WTC11 (cell line): ENCODE measurements around the gene SNX11. TPM values are rescaled to one million over a fixed set of nuclear protein-coding genes. Genes with fewer than 3 reads are reported as not detected.

Source experiments
- AR ChIP-seq: fragments of 250-450 bp; sonication (Bioruptor Pico); IDR thresholded peaks from 2 replicates; pipeline ENCODE4 v1.9.0; 2021; ENCODE audit warnings: mild to moderate bottlenecking
- ARID4B ChIP-seq: sonication (generic); formaldehyde crosslinking; IDR thresholded peaks from 2 replicates; pipeline ENCODE4 v1.8.0; 2023; ENCODE audit warnings: missing genetic modification reagents, mild to moderate bottlenecking, borderline replicate concordance
- CDX4 ChIP-seq: fragments of 250-450 bp; sonication (Bioruptor Pico); IDR thresholded peaks from 2 replicates; pipeline ENCODE4 v1.9.0; 2021; ENCODE audit warnings: moderate library complexity, mild to moderate bottlenecking, inconsistent platforms, borderline replicate concordance
- CREM ChIP-seq: sonication (generic); formaldehyde crosslinking; IDR thresholded peaks from 2 replicates; pipeline ENCODE4 v1.8.1; 2022; ENCODE audit warnings: mild to moderate bottlenecking, missing genetic modification reagents, moderate library complexity
- GABPB1 ChIP-seq: sonication (generic); formaldehyde crosslinking; IDR thresholded peaks from 2 replicates; pipeline ENCODE4 v1.8.1; 2023; ENCODE audit warnings: mild to moderate bottlenecking, missing genetic modification reagents
- NFYB ChIP-seq: sonication (generic); formaldehyde crosslinking; conservative IDR thresholded peaks from 2 replicates; pipeline ENCODE4 v1.8.0; 2022; ENCODE audit warnings: low read depth, missing genetic modification reagents
- NR1H2 ChIP-seq: sonication (generic); formaldehyde crosslinking; IDR thresholded peaks from 2 replicates; pipeline ENCODE4 v1.9.0; 2021; ENCODE audit warnings: mild to moderate bottlenecking, moderate library complexity, missing genetic modification reagents
- NR2C2 ChIP-seq: sonication (generic); formaldehyde crosslinking; IDR thresholded peaks from 2 replicates; pipeline ENCODE4 v1.8.0; 2022; ENCODE audit warnings: mild to moderate bottlenecking, missing genetic modification reagents
- PREB ChIP-seq: sonication (generic); formaldehyde crosslinking; IDR thresholded peaks from 2 replicates; pipeline ENCODE4 v1.8.1; 2022; ENCODE audit warnings: mild to moderate bottlenecking, missing genetic modification reagents, moderate library complexity, borderline replicate concordance
- PRRX2 ChIP-seq: fragments of 250-450 bp; sonication (Bioruptor Pico); IDR thresholded peaks from 2 replicates; pipeline ENCODE4 v1.8.0; 2021; ENCODE audit warnings: mild to moderate bottlenecking
- SMAD4 ChIP-seq: sonication (generic); formaldehyde crosslinking; IDR thresholded peaks from 2 replicates; pipeline ENCODE4 v1.8.0; 2022; ENCODE audit warnings: mild to moderate bottlenecking, missing genetic modification reagents
- STAT6 ChIP-seq: sonication (generic); formaldehyde crosslinking; conservative IDR thresholded peaks from 2 replicates; pipeline ENCODE4 v1.8.1; 2023; ENCODE audit warnings: mild to moderate bottlenecking, low read depth, missing genetic modification reagents, moderate library complexity
- ZBTB43 ChIP-seq: sonication (generic); formaldehyde crosslinking; IDR thresholded peaks from 2 replicates; pipeline ENCODE4 v1.8.1; 2023; ENCODE audit warnings: mild to moderate bottlenecking, missing genetic modification reagents
- ZNF121 ChIP-seq: sonication (generic); formaldehyde crosslinking; IDR thresholded peaks from 2 replicates; pipeline ENCODE4 v1.8.0; 2023; ENCODE audit warnings: missing genetic modification reagents
- ZNF138 ChIP-seq: sonication (generic); formaldehyde crosslinking; conservative IDR thresholded peaks from 2 replicates; pipeline ENCODE4 v1.8.1; 2022; ENCODE audit warnings: mild to moderate bottlenecking, moderate library complexity, missing genetic modification reagents
- ZNF219 ChIP-seq: sonication (generic); formaldehyde crosslinking; IDR thresholded peaks from 2 replicates; pipeline ENCODE4 v1.8.0; 2023; ENCODE audit warnings: missing genetic modification reagents, mild to moderate bottlenecking, borderline replicate concordance
- ZNF317 ChIP-seq: sonication (generic); formaldehyde crosslinking; IDR thresholded peaks from 2 replicates; pipeline ENCODE4 v1.8.1; 2023; ENCODE audit warnings: low read depth, mild to moderate bottlenecking, moderate library complexity, missing genetic modification reagents, borderline replicate concordance
- ZNF671 ChIP-seq: fragments of 250-450 bp; sonication (Bioruptor Pico); IDR thresholded peaks from 2 replicates; pipeline ENCODE4 v1.8.0; 2021; ENCODE audit warnings: mild to moderate bottlenecking
- total RNA-seq: library from RNA; stranded (reverse); gene quantifications from 3 replicates; pipeline ENCODE4 v1.2.3, GENCODE V29; 2021

Gene SNX11
- total RNA-seq, 1 experiment from 2014 or later, result 24.5 TPM

- no peak for TF ChIP-seq CDX4 (CRISPR knock-in tag)
- peak; percentile 95 for TF ChIP-seq ARID4B (CRISPR knock-in tag)
- 0 out of 2 replicates have a peak, but pooled peaks have one; percentile 11 for TF ChIP-seq CREM (CRISPR knock-in tag)
- TF ChIP-seq NR2C2, result no peak
- TF ChIP-seq AR (CRISPR knock-in tag), result no peak
- TF ChIP-seq PREB, result 0 out of 2 replicates have a peak, but pooled peaks have one; percentile 33
- TF ChIP-seq ZBTB43 (CRISPR knock-in tag), result 0 out of 2 replicates have a peak, but pooled peaks have one; percentile 39
- no peak for TF ChIP-seq STAT6 (CRISPR knock-in tag)
- peak; percentile 41 for TF ChIP-seq GABPB1
- 0 out of 2 replicates have a peak, but pooled peaks have one; percentile 65 for TF ChIP-seq SMAD4 (CRISPR knock-in tag)
- 0 out of 2 replicates have a peak, but pooled peaks have one; percentile 16 for TF ChIP-seq ZNF219 (CRISPR knock-in tag)
- TF ChIP-seq NFYB (CRISPR knock-in tag), result no peak
- 0 out of 2 replicates have a peak, but pooled peaks have one; percentile 17 for TF ChIP-seq ZNF317 (CRISPR knock-in tag)
- no peak for TF ChIP-seq PRRX2 (CRISPR knock-in tag)
- TF ChIP-seq NR1H2 (CRISPR knock-in tag), result no peak
- no peak for TF ChIP-seq ZNF671 (CRISPR knock-in tag)
- peak; percentile 17; the same call in 1 of the 2 replicates for TF ChIP-seq ZNF121 (CRISPR knock-in tag)
- TF ChIP-seq ZNF138 (CRISPR knock-in tag), result no peak
These were observed 6.4 kb upstream of the SNX11 start, which contains the start of gene CBX1 (continued) for GRCh38 chr17:48101012-48101720.
